ENCODE results near the gene DLAT.
"Not testable (repeated sequence)": the region's sequence is repeated elsewhere in the genome, so short reads cannot be mapped to it uniquely, and the experiment has no call there.

The DLAT gene

DNA sequence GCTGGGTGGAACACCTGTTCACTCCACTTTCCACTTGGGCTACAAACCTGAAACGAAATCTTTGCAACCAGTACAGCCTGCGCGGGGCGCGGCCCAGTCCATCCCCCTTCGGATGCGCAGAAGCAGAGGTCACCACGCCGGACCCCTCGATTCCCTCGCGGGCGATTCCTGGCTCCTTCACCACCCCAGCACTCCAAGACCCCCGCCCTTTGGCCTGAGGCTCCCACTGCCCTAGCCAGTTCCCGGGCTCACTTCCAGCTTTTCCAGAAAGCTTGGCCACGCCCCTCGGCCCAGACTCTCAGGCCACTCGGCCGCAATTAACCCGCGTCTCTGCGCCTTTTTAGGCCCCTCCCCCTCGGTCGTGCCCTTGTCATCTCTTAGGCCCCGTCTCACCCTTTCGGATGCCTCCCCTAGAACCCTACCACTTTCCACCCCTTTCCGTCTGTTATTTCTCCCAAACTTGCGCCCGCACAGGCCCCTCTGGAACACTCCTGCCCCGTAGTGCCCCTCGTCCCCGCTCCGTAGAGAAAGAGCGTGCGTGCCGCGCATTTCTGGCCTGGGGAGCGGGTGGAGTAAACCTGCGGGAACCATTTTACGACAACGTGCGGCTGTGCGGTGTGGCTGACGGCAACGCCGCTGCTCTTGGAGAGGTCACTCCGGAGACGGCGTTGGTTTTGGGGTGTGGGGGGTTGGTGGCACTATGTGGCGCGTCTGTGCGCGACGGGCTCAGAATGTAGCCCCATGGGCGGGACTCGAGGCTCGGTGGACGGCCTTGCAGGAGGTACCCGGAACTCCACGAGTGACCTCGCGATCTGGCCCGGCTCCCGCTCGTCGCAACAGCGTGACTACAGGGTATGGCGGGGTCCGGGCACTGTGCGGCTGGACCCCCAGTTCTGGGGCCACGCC, at the start of gene DLAT:
DLAT (plus strand) TSS at position 636 of the 906 bp plus-strand sequence; CDS start at position 701, 65 bp downstream.
- DNase-seq (ENCODE audit: low read depth in 2 of 2), result peak; percentile 51 to 58

DNA sequence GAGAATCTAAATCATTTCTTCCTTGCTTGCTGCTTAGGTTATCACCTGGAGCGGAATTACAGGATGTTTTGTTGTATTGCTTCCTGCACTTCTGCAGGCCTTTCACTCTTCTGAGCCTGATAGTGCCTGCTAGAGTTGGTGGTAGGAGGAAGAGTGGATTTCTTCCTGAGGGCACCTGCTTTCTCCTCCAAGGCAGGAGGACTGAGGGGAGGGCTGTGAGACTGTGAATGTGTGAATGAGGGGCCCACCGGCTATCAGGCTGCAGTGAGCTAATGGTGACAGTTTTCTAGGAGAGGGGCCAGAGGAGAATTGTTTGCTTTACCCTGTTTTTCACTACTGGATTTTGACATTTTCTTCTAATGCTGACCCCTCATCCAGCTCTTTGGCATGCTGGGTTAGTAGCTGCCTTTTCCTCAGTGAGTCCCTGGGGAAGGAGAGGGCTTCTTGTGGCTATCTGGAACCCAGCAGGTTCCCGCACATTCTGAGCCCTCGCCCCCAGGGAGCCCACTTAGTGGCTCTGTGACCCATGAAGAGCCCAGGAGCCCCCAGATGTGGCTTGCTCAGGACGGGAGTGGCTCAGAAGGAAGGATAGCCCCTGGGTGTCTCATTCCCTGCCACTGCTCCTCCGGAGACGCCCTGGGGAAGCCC, 49.0 kb upstream of the DLAT start:
- DNase-seq (ENCODE audit: low read depth in 2 of 2), result no peak

DNA sequence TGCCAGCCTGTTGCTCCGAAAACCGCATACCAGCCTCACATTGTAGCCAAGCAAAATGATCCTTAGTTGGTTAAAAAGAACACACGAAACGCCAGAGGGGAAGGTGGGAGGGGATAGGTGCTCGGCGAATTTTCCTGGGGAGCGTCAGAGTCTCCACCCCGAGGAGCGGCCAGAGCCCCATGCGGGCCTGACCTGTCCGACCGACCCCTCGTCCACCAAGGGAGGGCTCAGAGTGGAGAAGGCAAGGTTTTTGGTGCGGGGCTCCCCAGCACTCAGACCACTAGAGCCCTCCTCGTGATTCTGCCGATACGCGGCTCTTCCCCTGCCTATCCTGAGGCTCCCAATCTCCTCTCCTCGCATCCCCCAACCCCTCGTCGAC, 48.5 kb upstream of the DLAT start:
- no peak for DNase-seq (ENCODE audit: low read depth in 2 of 2)

DNA sequence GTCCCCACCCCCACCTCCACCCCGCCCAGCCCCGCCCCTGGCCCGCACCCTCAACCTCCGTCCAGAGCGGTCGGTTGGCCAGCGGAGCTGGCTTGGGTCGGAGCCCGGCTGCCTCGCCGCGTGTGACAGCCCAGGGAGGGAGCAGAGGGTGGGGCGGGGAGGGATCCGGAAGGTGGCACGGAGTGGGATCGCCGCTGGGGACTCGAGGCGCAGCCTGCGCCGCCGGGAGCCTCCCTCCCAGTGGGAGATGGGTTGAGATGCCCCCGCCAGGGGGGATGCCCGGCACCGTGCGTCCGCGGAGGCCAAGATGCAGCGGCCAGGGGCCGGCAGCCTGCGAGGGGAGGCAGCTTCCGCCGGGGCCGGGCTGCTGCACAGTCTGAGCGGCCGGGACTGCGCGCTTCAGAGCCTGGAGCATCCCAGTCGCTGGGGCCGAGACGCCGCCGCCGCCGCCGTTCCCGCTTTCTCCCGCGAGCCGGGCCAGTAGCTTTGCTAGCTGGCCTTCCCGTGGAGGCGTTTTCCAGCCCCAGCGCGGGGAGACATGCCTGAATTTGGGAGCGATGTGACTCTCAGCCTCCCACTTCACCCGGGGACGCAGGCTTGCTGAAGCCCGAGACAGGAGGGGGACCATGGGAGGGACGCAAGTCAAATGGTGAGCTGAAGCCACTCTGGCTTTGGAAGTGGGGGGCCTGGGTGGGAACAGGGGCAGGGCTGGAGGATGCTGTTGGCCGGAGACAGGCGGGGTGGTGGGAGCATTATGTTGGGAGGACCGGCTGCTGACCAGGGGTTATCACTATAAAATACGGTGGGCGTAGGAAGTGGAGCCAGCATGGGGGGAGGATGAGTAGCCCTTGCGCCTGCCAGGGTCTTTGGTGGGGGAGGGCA, 47.8 kb upstream of the DLAT start:
- no peak for DNase-seq (ENCODE audit: low read depth in 2 of 2)

DNA sequence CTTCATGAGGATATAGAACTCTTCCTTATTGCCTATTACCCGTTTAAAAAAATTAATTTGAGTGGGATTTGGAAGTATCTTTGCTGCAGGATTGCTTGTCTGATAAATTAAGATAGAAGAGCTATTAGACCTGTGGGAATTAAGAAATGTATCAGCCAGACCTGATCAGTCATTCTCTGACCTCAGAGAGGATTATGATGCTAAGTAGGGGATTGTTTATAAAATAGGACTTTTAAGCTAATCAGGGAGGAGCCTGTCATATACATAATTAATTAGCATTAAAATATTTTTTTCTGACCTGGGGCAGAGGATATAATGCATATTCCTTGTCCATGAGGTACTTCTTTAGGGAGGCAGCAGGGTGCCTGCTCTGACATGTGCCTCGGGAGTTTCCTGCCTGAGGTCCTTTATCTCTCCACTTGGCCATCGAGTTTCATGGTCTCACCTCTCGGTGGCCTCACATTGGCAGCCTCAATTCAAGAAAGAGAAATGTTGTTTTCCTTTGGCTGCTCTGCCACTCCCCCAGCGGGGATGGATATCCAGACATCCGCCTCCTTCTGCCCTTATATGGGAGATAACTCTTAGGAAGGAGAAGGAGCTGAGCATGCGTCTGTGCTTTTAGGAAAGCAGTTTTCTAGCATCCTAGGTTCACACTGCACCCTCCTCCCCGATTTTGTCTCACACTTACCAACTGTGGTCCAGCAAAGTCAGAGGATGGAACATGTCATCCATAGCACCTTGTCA, 47.0 kb upstream of the DLAT start:
- DNase-seq (ENCODE audit: low read depth in 2 of 2), result no peak

DNA sequence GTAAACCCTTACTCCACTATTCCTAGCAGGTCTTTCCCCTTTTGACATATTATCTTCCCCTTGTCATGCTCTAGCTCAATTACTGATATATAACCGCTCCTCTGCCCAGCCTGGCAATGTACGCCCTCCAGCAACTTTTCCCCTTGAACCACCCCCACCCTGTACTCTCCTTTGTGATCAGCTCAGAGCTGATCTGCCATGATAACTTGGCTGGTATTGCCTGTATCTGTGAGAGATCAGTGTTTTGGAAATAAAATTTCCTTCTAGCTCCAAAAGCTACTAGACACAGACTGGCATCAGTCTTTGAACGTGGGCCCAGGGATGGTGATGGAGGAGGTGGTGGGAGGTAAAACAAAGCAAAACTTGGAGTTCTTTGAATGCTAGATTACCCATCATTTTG, 45.1 kb upstream of the DLAT start:
- DNase-seq (ENCODE audit: low read depth in 2 of 2), result no peak

DNA sequence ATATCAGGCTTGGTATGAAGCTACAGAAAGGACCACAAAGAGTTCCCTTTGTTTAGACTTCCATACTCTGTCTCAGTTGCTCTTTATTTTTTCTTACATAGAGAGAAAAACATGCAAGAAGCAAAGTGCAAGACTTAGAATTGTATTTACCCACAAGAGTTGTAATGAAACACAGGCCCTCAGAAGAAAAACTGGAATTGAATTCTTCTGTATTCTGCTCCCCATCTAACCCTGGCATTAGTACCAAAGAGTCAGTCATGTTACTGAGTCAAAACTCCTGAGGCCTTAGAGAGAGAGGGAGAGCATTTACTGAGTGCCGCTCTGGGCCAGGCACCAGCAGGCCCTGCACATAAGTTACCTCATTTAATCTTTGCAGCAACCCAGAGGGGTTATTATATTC, 43.9 kb upstream of the DLAT start:
- no peak for DNase-seq (ENCODE audit: low read depth in 2 of 2)

DNA sequence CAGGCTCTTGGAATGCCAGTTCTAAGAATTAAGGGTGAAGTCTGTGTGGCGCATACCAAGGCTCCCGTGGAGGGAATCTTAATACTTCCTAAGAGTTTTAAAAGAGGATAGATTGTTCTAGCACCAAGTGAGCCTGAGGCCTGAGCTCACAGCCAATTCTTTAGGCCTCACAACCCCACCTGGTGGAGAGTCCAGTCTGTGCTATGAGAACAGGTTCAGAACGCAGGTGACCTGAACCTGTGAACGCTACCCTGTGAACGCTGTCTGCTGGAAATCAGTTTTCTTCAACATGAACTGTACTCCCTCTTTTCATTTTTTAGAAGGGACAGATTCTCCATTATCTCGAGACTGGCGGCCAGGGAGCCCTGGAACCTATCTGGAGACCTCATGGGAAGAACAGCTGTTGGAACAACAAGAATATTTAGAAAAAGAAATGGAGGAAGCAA, 43.2 kb upstream of the DLAT start:
- DNase-seq (ENCODE audit: low read depth in 2 of 2), result peak in 1 of 2 donors; percentile 24

DNA sequence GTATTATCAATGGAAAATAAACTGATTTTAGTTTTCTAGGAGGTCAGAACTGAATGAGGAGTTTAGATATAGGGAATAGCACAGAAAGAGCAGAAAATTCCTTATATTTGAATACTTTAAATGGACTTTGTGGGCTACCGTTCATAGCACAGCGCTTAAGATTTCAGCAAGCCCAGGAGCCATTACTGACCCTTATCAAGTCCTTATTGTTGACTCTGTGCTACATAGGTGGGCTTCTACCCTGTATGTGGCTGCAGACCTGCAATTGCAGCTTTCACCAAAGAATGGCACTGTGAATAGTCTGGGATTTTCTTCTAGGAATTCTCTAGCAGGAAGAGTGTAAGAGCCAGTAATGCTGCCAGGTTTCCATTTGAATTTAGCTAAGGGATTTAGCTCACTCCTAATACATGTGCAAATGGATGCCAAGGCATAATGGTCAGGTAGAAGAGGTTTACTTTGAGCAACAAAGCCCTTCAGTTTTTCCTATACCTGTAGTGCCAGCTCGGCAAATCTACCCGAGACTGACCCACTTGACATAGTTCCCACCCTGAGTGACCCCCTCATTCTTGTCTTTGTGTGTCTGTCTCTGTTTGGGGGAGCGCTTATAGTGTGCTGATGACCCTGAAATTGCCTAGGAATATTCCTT, 42.5 kb upstream of the DLAT start:
- no peak for DNase-seq (ENCODE audit: low read depth in 2 of 2)

DNA sequence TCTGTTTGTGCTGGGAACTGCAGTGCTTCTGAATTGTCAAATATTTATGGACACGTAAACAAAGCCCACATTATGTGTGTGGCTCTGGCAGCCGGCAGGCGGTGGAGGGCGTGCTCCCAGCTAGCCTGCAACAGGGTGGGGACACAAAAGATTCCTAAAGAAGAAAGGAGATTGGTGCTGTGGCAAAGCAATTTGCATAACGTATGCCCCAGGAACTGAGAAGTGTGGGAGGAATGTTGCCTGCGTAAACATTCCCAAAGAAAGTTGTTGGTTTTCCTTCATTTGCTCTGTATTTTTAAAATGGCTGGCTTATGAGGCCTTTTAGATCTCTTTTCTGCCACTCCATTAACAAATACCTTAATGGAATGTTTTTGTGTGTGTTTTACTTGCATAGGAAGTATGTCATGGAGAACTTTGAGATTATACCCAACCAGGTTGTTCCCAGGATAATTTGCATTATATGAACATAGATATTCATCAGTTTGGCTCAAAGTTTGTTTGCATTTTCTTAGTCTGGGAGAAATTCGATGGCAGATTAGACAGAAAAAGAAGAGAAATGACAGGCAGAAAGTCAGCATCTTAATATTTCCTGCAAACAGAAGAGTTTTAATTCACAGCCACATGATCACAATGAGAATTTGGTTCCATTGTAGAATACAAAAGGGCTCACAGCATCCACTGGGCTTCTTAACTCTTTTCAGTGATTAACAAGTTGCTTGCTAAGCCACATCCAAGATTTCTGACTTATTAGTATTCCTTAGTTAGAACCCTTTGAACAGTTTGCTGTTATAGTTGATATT, 41.8 kb upstream of the DLAT start:
- no peak for DNase-seq (ENCODE audit: low read depth in 2 of 2)

DNA sequence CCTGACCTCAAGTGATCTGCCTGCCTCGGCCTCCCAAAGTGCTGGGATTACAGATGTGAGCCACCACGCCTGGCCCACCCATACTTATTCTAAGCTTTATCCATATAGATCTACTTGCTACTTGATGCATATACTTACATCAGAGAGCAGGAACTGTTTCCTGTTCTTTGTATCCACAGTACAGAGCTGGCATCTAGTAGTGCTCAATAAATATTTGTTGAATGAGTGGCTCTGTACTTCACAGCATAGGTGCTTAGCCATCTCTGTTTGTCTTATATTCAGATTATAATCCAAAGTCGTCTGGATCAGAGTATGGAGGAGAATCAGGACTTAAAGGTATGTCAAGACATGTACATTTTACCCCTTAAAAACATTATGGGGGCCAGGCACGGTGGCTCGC, 38.6 kb upstream of the DLAT start:
- DNase-seq (ENCODE audit: low read depth in 2 of 2), result no peak

DNA sequence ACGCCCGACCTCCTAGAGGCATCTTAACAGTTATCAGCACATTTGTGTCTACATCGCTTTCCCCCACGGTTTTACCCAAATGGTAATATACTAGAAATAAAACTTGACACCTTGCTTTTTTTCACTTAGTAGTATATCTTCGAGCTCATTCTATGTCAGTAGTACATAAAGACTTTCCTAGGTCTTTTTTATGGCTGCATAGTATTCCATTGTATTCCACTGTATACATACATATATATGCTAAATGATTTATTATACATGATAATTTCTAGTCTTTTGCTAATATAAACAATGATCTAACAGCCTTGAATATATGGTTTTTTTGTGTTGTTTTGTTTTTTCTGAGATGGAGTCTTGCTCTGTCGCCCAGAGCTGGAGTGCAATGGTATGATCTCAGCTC, 34.8 kb upstream of the DLAT start:
- no peak for DNase-seq (ENCODE audit: low read depth in 2 of 2)

DNA sequence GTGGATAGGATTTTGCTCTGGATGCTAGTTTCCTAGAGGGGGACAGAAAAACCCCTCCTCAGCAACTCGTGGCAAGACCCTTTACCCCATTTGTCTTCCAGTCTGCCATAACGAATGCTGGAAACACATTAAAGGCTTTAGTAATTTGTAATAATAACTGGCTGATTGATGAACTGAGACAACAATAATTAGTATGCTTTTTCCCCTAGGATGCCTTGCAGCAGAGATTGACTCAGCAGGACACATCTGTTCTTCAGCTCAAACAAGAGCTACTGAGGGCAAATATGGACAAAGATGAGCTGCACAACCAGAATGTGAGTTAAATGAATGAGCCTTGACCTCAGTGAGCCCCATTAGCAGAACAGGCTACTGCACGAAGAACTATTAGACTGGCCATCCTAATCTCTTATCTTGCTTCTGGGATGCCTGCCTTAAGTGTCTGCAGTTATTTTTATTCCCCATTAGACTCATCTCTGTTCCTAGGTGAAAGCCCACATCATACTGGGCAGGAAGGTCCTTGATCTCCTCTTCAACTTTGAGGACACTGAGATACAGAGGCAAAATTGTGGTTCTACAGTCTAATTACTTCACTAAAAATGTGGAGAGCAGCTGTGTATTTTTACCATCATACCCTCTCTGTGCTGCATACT, 32.9 kb upstream of the DLAT start:
- no peak for DNase-seq (ENCODE audit: low read depth in 2 of 2)

DNA sequence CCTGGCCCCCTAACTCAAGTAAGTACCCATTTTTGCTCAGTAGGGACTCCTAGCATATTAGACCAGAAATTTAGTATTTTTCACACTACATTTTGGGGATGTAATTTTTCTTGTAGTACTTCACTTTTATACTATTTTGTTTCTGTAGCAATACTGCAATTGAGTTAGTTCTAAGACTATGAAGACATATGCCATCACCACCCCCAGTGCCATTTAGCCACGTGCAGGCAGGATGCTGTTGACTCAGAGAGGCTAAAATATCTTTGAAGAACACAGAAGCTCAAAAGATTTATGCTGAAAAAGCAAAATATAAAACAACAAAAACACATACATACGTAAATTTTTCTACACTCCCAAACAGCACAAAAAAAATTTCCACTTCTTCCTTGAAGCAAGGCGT, 29.1 kb upstream of the DLAT start:
- no peak for DNase-seq (ENCODE audit: low read depth in 2 of 2)

DNA sequence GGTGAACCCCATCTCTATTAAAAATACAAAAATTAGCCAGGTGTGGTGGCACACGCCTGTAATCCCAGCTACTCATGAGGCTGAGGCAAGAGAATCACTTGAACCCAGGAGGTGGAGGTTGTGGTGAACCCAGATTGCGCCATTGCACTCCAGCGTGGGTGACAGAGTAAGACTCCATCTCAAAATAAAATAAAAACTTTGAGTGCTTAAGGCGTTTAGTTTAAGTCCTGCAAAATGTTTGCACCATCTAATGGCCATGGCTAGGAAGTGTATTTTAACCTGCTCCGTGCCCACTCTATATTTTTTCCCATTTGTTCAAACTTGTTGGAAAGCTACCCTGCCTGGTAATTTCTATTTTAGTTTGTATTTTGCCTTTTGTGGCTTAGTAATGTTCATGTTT, 28.5 kb upstream of the DLAT start:
- DNase-seq (ENCODE audit: low read depth in 2 of 2), result not testable (repeated sequence)

DNA sequence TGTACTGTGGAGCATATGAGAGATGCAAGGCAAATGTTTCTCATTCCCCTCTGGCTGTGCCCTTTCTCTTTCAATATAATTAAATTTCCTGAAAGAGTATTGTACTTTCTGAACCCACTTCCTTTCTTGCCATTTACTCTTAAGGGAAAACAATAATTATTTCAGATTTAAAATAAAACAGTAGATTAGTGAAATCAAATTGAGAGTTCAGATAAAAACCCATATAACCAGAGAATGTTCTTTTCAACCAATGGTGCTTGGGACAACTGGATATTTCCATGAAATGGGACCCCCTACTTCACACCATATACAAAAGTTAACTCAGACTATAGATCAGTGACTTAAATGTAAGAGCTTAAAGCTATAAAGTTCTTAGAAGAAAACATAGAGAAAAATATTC, 26.1 kb upstream of the DLAT start:
- no peak for DNase-seq (ENCODE audit: low read depth in 2 of 2)

DNA sequence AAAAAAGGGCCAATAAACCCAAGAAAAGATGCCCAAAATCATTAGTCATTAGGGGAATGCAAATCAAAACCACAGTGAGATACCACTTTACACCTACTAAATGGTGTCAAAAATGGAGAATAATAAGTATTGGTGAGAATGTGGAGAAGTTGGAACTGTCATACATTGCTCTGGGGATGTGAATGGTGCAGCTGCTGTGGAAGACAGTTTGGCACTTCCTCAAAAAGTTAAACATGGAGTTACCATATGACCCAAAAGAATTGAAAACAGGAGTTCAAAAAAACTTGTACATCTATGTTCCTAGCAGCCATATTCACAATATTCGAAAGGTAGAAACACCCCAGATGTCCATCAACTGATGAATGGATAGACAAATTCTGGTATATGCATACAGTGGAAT, 24.5 kb upstream of the DLAT start:
- DNase-seq (ENCODE audit: low read depth in 2 of 2), result no peak

DNA sequence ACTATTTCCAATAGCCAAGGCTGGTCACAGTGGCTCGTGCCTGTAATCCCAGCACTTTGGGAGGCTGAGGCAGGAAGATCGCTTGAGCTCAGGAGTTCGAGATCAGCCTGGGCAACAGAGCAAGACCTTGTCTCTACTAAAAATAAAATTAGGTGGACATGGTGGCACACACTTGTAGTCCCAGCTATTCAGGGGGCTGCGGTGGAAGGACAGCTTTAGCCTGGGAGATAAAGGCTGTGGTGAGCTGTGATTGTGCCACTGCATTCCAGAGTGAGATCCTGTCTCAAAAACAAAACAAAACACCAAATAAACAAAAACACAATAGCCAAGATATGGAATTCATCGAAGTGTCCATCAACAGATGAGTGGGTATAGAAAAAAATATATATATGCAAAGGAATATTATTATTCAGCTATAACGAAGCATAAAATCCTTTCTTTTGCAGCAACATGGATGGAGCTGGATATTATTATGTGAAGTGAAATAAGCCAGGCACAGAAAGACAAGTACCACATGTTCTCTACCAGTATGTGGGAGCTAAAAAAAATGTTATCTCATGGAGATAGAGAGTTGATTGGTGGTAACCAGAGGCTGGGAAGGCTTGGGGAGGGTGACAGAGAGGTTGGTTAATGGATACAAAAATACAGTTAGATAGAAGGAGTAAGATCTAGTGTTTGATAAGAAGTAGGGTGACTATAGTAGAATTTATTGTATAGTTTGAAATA, 22.6 kb upstream of the DLAT start:
- DNase-seq (ENCODE audit: low read depth in 2 of 2), result no peak

DNA sequence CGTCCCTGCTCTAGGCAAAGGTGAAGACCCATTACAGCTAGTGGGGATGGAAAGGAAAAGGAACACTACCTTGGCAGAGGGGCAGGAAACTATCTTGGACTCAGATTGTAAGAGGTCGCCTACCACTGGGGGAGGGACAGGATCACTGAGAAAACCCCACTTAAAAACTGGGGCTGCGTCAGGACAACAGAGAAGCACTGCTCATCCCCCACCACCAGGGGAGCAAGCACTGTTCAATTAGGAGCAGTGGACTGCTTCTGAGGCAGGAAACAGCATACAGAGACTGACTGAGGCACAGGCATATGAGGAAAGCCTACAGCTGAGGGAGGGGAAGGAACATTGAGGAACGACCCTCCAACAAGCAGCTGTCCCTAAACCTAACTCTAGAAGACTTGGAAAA, 20.8 kb upstream of the DLAT start:
- DNase-seq (ENCODE audit: low read depth in 2 of 2), result no peak
